NCI-H446 (cell line): ENCODE data around the gene TNFRSF4.

Source experiments
- DNase-seq, 2 experiments: peaks; one replicate each; lab custom pipeline; 2025; lab: John Stamatoyannopoulos, UW

TNFRSF4 gene

DNA sequence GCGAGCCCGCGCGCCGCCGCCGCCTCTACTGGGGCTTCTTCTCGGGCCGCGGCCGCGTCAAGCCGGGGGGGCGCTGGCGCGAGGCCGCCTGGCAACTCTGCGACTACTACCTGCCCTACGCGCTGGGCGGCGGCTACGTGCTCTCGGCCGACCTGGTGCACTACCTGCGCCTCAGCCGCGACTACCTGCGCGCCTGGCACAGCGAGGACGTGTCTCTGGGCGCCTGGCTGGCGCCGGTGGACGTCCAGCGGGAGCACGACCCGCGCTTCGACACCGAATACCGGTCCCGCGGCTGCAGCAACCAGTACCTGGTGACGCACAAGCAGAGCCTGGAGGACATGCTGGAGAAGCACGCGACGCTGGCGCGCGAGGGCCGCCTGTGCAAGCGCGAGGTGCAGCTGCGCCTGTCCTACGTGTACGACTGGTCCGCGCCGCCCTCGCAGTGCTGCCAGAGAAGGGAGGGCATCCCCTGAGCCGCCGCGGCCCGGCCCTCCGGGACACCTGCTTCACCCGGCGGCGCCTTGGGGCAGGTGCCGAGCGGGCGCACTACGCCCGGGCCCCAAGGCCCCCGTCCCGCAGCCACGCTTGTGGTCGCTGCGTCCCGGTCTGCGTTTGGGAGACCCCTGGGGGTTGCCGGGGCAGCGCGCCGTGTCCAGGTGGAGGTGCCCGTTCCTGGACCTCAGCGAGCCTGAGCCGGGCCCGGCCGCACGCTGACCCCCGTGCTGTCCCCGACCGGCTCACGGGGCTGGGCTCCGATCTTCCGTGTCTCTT, 19.0 kb upstream of the TNFRSF4 start:
- no peak for DNase-seq

DNA sequence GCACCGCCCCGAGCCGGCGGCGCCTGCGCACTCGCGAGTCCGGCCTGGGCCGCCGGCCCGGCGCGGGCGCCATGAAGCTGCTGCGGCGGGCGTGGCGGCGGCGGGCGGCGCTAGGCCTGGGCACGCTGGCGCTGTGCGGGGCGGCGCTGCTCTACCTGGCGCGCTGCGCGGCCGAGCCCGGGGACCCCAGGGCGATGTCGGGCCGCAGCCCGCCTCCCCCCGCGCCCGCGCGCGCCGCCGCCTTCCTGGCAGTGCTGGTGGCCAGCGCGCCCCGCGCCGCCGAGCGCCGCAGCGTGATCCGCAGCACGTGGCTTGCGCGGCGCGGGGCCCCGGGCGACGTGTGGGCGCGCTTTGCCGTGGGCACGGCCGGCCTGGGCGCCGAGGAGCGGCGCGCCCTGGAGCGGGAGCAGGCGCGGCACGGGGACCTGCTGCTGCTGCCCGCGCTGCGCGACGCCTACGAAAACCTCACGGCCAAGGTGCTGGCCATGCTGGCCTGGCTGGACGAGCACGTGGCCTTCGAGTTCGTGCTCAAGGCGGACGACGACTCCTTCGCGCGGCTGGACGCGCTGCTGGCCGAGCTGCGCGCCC, 18.3 kb upstream of the TNFRSF4 start, which contains the start of gene B3GALT6:
Gene B3GALT6, plus strand, starts transcription at position 30 of the 588 bp plus-strand sequence. Its CDS starts 42 bp downstream, at position 72.
- no peak for DNase-seq

DNA sequence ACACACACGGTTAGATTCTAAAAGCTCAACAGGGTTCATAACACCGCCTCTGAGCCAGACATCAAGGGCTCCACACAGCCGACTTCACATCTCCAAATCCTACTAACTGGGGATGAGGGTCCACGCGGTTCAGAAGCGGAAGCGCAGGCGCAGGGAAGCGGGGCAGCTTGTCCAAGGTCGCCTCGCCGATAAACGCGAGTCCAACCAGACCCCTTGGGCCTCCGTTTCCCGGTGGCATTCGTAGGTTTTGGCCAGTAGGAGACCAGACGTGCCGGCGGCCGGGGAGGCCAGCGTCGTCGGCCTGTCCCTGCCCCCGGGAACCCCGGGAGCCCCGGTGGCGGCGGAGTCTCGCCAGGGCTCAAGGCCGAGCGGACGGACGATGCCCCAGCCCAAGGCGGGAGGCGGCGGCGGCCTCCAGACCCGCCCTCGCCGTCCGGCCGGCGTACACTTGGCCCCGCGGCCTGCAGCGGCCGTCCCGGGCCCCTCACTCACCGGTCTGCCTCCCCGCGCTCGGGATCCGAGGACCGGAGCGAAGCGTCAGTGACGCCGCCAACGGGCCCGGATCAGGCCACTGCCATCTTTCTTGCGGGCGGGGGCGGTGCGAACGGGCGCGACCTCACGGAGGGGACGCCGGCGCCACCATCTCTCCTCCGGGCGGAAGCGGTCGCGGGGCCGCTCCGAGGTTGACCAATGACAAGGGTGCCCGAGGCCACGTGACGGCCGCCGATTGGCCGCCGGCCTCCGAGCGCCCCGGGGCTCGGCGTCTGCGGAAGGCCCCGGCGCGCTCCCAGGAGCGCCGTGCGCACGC, 17.7 kb upstream of the TNFRSF4 start, which contains the start of gene SDF4:
Gene SDF4, minus strand, starts transcription at position 602 of the 808 bp plus-strand sequence. CDS start 3,229 bp downstream, outside the sequence.
- DNase-seq: peak; percentile 95 to 99

DNA sequence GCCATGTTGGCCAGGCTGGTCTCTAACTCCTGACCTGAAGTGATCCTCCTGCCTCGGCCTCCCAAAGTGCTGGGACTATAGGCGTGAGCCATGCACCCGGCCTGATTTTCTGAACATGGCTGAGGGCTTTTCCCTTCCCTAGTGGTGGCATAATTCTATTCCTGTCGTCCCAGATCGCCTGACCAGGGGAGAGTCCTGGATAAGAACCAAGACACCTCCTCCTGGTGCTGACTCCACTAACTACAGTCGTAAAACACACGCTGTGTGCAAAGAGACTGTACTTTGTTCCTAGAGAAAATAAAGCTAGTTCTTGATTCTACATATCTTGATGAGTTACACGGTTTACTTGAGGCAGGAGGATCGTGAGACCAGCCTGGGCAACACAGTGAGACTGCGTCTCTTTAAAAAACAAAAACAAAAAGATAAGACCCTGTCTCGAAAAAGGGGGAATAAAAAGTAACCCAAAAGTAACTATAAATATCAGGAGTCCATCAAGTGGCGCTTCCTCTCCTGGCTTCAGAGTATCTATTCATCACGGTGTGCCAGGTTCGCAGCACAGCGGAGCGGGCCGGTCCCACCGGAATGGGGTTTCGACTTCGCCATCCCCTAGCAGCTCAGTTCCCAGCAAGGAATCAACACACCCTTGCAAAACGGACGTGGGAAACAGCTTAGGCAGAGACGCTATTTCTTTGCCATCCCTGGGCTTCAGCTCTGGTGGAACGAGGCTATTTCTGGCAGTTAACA, 16.9 kb upstream of the TNFRSF4 start:
- DNase-seq: peak in 1 of 2 experiments; percentile 38

DNA sequence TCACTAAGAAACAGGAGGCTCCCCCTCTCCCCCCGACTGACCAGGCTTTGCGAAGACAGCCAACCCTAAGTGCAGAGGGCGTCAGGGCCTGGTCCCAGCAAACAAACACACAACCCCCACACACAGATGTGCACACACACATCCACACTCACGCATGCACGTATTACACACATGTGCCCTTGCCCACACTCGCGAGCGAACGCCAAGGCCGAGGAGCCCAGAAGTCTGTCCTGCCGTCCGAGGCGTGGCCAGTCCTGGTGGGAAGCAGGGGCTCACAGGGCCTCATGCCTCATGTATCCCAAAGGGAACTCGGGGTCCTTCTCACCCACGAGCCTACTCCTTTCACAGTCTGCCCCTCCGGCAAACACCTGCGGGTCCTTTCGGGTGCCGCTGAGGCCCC, 15.8 kb upstream of the TNFRSF4 start:
- no peak for DNase-seq

DNA sequence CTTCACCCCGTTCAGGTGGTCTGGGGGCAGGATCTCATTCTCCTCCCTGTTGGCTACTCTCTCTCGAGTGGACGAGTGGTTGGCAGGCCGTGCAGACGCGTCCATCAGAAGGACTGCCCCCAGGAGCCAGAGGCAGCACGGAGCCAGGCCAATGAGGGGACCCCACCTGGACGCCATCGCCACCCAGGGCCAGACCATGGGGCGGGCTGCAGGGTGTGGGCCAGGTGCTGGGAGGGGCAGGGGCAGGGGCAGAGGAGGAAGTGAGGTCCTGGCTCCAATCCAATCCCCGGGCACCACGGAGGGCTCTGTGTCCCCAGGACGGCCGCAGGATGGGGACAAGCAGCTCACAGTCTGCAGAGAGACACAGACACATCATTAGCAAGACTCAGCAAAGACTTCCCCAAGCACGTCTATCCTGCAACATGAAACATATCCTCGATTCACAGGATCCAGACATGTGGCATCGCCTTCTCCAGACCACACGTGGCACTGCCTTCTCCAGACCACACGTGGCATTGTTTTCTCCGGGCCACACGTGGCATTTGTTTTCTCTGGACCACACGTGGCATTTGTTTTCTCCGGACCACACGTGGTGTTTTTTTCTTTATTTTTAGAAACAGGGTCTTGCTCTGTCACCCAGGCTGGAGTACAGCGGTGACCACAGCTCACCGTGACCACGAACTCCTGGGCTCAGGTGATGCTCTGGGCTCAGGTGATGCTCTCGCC, 14.8 kb upstream of the TNFRSF4 start:
- no peak for DNase-seq

DNA sequence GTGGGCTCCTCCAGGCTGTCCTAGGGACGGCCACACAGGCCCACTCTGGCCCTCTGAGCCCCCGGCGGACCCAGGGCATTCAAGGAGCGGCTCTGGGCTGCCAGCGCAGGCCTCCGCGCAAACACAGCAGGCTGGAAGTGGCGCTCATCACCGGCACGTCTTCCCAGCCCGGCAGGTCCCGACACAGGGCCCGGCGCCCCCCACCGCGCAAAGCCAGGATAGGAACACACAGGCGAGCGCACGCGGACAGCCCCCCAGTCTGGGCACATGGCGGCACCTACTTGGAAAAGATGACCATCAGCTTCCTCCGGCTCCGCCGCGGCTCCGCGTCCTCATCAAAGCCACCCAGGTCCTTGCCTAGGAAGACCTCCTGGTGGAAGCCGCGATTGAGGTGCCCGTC, 14.2 kb upstream of the TNFRSF4 start:
- no peak for DNase-seq

DNA sequence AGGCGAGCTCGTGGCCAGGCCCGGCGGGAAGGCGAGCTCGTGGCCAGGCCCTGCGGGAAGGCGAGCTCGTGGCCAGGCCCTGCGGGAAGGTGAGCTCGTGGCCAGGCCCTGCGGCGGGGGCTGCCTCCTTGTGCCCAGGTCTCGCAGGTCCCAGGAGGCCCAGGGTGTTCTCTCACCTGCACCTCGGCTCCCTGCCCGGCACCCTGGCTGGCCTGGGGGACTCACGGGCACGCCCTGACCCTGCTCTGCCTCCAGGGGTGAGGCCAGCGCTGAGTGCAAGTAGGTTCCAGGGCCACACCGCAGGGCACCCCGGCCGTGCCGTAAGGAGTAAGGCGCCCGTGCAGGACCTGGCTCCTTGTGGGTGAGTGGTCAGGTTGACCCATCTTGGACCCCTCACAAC, 13.4 kb upstream of the TNFRSF4 start:
- DNase-seq: no peak

DNA sequence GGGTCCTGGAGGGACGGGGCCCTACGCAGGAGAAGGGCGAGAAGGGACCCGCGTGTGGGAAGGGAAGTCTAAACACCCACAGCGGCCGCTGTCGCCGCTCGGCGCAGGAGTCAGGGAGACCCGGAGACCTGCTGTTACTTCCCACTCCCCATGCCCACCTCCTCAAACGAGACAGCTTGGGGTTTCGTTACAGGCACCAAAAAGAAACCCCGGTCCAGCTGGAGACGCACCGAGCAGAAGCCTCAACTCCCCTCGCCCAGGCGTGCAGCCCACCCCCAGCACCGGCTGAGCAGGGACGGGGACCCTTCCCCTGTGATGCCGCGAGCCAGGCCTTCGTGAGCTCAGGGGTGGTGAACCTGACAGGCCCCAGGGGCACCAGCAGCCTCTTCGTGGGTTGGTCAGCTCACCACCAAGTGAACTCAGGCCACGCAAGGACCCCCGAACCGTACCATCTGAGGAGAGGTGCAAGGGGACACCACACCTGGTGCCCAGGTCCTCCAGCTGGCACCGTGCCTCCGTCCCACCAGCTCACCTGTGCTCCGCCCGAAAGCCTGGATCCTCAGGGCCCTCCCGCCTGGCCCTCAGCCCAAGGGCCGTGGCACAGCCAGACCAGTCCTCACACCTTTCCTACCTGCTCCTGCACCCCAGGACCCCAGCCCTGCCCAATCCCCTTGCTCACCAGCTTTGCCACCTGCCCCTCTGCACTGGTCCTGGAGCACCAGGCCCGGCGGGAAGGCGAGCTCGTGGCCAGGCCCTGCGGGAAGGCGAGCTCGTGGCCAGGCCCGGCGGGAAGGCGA, 12.8 kb upstream of the TNFRSF4 start:
- no peak for DNase-seq

DNA sequence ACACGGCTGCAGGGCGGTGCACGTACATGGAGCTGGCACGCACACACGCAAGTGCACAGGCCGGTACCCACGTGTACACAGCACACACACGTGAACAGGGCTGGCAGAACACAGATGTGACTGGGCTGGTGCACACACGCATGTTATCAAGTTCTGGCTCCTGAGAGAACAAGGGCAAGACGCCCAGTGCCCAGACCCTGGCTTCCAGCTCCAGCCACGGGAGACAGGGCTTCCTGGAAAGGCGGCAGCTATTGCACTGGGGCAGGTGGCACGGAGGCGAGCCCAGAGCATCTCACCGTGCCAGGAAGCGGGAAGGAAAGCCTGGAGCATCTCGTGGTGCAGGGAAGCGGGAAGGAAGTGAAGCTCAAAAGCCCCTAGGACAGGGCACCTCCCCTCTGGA, 12.0 kb upstream of the TNFRSF4 start:
- DNase-seq: no peak

DNA sequence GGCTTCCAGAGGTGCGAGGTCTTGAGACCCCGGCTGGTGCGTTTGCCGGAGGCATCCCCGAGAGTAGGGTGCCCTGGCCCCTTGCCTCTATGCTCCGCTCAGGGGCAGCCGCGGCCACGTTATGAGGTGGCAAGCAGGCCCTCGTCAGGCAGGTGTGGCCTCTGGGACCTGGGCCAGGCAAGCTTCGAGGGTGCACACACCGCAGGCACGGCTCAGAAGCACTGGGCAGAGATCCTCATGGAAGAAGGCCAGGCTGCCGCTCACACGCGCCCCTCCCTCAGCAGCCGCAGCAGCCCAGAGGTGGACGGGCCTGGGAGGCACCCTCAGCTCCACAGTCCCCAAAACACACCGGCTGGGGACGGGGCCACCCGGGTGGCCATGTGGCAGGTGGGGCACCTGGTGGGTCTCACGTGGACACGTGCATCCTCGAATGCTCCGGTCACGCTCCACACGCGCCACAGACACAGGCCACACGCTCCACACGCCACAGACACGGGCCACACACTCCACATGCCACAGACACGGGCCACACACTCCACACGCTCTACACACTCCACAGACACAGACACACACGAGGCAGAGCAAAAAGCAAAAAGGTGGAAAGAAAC, 11.4 kb upstream of the TNFRSF4 start:
- no peak for DNase-seq

DNA sequence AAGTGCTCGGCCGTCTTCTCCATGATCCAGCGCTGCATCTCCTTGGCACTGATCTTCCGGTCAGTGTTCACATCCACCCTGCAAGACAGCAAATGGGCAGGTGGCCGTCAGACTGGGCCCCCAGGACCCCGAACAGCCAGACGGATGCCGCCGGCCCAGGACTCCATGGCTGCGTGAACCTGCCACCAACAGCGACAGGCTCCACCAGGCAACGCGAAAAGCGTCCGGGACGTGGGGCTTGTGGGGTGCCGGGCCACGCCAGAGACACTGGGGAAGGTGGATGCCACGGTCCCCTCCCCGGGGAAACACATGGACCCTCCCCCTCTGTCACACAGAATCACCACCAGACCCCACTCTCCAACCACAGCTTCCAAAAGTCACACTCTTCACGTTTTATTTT, 9.9 kb upstream of the TNFRSF4 start:
- DNase-seq: no peak

DNA sequence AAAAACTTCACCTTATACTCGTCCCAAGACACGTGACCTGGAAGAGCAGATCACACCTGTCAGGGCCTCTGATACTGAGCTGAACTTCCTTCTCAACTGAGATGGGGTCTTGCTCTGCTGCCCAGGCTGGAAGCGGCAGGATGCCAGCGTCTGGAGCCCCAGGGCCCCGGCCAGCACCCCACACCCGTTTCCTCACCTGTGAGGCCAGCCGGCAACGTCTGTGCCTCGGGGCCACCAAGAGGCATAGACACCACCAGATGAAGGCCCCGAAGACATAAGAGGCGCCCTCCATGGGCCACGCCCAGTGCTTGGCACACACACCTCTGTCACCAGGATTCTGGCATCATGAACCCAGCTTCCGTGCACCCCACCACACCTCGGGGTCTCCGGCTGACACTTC, 9.4 kb upstream of the TNFRSF4 start:
- no peak for DNase-seq

DNA sequence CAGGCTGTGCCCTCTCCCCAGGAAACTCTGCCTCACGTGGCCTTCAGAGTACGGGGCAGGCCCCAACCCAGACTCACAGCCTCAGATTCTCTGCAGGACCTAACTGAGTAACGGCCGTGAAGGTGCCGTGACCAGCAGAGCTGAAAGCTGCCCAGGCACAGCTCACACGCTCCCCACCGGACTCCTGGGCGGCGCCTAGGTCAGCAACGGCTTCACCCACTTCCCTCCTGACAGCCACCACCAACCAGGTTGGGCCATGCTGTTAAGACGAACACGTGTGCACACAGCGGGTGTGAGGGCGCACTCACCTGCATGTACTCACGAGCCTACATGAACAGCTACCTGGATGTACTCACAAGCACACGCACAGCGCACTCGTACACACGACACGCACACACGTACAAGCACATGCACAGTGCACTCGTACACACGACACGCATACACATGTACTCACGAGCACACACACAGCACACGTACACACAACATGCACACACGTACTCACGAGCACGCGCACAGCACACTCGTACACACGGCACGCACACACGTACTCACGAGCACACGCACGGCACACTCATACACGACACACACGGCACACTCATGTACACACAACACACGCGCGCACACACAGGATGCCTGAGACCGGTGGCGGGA, 8.7 kb upstream of the TNFRSF4 start:
- no peak for DNase-seq

DNA sequence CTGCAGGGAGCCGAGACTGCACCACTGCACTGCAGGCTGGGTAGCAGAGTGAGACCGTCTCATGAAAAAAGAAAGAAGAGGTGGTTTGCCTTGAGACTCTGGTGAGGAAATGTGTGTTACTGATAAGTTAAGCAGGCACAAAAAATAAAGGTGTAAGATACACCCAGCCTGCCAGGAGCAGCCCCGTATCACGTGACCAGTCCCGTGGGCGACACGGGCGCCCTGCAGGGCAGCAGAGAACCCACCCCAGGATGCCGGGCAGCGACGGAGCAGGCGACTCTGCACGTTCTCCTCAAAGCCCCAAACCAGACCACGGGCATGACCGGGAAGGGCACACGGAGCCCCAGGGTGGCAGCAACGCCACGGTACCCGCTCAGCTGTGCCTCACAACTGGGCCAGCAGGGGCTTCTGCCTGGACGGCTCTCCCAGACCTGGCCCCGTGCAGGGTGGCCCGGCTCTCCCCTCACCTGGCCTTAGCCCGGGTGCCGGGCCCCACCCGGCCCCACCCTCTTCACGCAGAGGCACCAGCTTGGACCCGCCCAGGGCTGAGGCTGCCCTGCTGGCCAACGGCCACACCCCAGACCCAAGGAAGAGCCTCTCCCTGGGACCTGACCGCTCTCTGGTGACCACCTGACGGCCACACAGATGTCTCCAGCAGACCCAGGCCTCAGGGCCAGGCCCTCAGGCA, 8.1 kb upstream of the TNFRSF4 start:
- no peak for DNase-seq

DNA sequence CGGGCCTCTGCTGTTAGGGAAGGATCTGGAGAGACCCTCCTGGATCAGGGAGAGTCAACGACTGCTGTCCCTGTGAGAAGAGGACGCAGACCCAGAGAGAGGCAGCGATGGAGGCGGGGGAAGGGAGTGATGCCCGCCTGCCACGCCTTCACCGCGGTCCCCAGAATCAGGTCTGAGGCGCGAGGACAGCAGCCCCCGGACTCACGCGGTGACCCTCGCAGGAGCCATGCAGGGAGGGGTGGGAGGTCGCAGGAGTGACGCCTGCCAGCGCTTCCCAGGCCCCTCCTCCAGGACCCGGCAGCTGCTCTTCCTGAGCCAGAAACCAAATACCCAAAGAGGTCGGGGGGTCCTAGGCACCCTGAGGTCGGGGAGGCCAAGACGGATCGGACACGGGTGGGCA, 6.2 kb upstream of the TNFRSF4 start:
- no peak for DNase-seq

DNA sequence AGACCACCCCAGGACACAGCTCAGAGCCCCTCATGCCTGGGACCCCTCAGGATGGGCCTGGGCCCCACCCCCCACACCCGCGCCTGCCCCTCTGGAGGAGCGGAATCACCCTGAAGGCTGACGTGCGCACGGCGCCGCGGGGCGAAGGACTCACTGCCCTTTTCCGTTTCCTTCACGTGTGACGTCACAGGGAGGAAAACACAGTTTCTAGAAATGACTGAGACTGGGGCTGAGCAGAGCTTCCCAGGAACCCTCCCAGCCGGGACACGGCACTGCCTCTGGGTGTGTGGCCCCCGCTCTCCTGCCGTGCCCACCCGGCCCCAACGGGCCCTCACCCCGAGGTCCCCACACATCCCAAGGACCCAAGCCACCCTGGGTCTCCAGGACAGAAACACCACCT, 5.4 kb upstream of the TNFRSF4 start:
- DNase-seq: no peak

DNA sequence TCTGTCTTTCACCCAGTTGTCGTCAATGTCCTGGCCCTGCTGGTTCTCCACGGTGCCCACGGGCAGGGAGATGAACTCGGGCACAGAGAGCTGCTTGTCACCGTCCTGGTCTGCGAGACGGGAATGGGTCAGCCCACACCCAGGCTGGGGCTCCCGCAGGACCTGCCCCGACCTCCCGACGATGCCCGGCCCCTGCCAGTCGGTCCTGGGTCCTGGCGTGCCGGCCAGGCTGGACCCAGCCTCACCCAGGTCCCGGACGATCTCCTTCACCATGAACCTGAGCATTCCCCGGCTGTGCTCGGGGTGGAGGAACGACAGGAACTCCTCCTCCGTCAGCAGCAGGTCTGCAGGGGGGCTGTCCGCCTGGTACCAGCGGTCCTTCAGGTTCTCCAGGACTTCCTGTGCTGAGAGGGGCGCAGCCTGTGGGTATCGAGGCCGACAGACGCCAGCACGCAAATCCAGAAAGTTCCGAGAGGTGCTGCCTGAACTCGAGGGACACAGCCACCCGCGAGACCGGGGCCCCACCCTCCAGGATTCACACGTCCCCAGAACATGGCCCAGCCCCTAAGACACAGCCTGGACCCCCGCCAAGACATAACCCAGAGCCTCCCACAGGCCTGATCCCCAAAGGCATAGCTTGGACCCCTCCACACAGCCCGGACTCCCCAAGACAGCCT, 4.7 kb upstream of the TNFRSF4 start:
- no peak for DNase-seq
